Epithelial cell of proximal tubule (primary cell): Measurements from ENCODE around the gene CCT5. TPM values are rescaled to one million over a fixed set of nuclear protein-coding genes. Genes with fewer than 3 reads are reported as not detected.

Experiments
- DNase-seq: peaks from one replicate; pipeline ENCODE4 v3.0.0-alpha.2; 2011; ENCODE audit warnings: low read depth
- H3K4me3 ChIP-seq: 2 replicates; pipeline ENCODE4 v1.5.1; 2011; ENCODE audit warnings: low read depth, mild to moderate bottlenecking, low read length
- total RNA-seq: library from RNA; depleted of rRNA; stranded (reverse); fragments of >200 nt; gene quantifications from 2 replicates; pipeline ENCODE4 v1.2.3, GENCODE V29; 2015
- TF ChIP-seq, protein P1 (sequence below): conservative IDR thresholded peaks from 2 replicates; pipeline ENCODE4 v1.5.1; 2012; ENCODE audit warnings: low read depth, mild to moderate bottlenecking, low read length

CCT5 gene
- total RNA-seq, 1 donor from 2014 or later: 610 TPM

DNA sequence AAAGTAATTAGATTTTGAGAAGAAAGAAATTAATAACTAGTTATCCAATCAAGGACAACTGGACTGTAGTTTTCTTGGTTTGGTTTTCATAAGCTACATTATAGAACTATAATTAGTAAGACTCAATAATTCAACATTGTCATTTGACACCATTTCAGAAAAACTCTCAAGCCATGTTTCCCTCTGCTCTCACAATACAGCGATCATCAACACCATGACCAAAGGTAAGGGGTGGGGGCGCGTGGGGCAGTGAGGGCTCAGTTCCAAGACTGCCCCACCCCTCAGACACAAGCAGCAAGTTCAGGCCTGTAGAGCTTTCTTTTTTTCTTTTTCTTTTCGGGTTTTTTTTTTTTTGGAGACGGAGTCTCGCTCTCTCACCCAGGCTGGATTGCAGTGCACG, 51.2 kb downstream of the CCT5 start:
- TF ChIP-seq, protein P1, sequence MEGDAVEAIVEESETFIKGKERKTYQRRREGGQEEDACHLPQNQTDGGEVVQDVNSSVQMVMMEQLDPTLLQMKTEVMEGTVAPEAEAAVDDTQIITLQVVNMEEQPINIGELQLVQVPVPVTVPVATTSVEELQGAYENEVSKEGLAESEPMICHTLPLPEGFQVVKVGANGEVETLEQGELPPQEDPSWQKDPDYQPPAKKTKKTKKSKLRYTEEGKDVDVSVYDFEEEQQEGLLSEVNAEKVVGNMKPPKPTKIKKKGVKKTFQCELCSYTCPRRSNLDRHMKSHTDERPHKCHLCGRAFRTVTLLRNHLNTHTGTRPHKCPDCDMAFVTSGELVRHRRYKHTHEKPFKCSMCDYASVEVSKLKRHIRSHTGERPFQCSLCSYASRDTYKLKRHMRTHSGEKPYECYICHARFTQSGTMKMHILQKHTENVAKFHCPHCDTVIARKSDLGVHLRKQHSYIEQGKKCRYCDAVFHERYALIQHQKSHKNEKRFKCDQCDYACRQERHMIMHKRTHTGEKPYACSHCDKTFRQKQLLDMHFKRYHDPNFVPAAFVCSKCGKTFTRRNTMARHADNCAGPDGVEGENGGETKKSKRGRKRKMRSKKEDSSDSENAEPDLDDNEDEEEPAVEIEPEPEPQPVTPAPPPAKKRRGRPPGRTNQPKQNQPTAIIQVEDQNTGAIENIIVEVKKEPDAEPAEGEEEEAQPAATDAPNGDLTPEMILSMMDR: no peak
- no peak for DNase-seq
- H3K4me3 ChIP-seq: peak overlapping the region; percentile 46

DNA sequence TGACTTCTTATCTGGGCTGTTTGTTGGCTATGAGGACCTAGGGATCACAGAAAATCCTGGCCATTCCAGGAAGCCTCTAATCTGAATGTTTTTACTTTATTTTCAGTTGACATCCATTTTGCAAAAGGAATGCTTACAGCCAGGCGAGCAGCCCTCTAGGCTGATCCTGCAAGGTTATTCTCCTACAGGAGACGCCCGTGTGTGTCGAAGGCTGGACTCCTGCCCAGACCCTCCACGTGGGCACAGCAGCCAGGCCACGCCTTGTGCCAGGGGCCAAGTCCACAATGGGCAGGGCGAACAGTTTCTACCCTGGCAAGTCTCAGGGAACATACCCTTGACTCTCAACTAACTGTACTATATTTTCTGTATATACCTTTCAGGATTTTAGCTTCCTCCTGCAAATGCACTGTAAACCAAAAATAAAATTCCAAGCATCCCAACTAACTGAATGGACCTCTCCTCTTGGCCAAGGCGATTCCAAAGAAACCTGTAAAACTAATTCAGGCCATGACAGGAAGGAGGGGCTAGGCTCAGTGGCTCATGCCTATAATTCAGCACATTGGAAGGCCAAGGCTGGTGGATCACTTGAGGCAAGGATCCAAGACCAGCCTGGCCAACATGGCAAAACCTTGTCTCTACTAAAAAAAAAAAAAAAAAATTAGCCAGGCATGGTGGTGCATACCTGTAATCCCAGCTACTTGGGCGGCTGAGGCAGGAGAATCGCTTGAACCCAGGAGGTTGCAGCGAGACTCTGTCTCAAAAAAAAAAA, 51.9 kb downstream of the CCT5 start:
- peak; percentile 47 for DNase-seq
- peak overlapping the region; percentile 46 for H3K4me3 ChIP-seq
- TF ChIP-seq, protein P1: peak; percentile 4

DNA sequence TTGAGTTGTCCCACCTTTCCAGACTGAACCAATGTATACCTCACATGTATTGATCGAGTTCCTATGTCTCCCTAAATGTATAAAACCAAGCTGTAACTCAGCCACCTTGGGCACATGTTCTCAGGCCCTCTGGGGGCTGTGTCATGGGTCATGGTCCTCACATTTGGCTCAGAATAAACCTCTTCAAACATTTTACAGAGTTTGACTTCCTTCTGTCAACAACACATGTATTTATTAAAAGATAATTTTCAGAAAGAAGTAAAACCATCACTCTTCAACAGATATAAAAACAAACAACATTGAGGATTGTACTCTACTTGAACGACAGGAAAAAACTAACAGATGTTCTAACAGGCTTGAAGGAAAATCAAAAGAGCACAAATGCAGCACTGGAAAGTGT, 53.1 kb downstream of the CCT5 start:
- no peak overlapping the region for H3K4me3 ChIP-seq
- TF ChIP-seq, protein P1: no peak
- no peak for DNase-seq

DNA sequence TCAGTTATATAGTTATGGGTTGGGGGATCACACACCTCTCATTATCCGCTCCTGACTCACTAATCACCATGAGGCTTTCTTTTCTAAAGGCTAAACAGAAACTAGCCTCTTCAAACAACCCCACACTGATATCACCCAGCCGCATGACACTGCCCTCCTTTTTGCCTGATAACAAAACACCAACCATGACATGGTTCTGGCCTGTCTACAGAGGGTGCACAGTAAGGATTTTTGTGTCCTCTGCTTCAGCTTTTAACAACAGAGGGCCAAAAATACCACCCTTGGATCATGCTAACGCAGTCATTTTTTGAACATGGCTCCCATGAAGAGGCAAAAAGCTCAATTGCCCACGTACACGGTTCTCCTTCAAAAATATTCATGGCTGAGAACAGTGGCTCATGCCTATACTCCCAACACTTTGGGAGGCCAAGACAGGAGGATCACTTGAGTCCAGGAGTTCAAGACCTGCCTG, 53.7 kb downstream of the CCT5 start:
- DNase-seq: no peak
- TF ChIP-seq, protein P1: no peak
- no peak overlapping the region for H3K4me3 ChIP-seq

DNA sequence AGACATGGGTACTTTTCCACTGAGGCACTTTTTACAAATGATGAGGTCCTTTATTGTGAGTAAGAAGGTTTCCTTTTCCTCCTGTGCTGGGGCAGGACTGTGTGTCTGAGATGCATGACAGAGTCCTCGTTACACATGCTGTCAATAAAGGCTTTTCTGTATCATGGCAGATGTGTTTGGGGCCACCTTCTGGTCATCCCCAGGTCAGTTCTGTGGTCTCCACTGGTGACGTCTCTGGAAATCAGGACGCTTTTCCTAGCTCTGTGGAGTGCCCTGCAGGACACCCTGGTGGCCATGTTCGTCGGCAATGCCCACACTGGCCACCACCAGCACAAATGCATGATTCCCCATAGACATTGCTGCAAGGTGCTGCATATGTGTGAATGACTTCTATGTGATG, 54.9 kb downstream of the CCT5 start:
- TF ChIP-seq, protein P1: peak; percentile 41
- no peak overlapping the region for H3K4me3 ChIP-seq
- no peak for DNase-seq

DNA sequence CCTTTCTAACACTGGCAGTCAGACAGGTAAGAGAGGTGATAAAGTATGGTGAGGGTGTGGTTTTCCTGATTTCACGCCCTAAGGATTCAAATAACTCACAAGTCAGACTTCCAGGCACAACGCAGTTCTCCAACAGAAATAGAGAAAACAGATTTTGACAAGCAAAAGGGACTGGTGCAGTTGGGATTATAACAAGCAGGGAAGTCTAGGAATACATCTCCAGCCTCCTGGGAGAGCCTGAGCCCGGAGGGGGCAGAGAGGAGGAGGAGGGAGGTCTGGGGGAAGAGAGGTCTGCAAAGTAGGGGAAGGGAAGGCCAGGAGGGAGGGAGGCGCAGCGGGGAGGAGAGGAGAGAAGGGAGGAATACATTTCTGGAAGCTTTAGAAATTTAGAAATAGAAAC, 56.0 kb downstream of the CCT5 start:
- DNase-seq: no peak
- TF ChIP-seq, protein P1: no peak
- peak overlapping the region; percentile 78 for H3K4me3 ChIP-seq

DNA sequence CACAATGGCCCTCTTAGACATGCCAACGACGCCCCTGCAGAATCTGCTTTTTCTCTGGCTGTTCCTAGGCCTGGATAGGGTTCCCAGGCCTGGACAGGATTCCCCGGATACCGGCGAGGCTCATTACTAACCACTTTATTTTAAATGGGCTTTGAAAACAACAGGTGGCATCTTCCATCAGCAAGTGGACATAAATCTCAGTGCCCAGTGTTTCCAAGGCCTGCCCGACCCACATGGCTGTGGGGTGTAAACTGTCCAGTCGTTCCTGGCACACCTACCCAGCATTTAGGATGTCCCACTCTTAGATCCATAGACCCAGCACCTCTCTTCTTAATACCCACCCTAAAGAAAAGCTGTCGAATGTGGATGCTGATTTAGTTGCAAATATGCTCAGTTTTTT, 56.7 kb downstream of the CCT5 start:
- DNase-seq: no peak
- TF ChIP-seq, protein P1: no peak
- peak overlapping the region; percentile 78 for H3K4me3 ChIP-seq
